Measurements from ENCODE around the gene SMARCA4. TPM values are rescaled to one million over a fixed set of nuclear protein-coding genes. Genes with fewer than 3 reads are reported as not detected.

SMARCA4 gene
- total RNA-seq, 1 donor from 2014 or later, result 95.6 TPM

- DNase-seq (no peak), ATAC-seq (no peak)
- intact Hi-C loops (cut with DNase I), result no loop called here
- Histone ChIP-seq H3K27me3 (no peaks in the 10 kb centered on the region), H3K27ac (no peak overlapping the region), H3K36me3 (peaks cover 26% of the 10 kb centered on the region), H3K4me1 (no peaks in the 10 kb centered on the region), H3K4me3 (no peak overlapping the region), H3K9me3 (no peaks in the 10 kb centered on the region)
- TF ChIP-seq CTCF (IDR thresholded peaks at IDR 0.05), result no peak
These were observed 102.6 kb downstream of the SMARCA4 start for GRCh38 chr19:11063434-11063833.

- H3K27ac ChIP-seq, result no peak overlapping the region
- intact Hi-C loops (cut with DNase I), result no loop called here
- peak; percentile 6 for ATAC-seq
These were observed 104.0 kb downstream of the SMARCA4 start for GRCh38 chr19:11064831-11065303.

GRCh38 chr19:11066326-11066725, 105.5 kb downstream of the SMARCA4 start:
- no peak for ATAC-seq
- no peak for TF ChIP-seq CTCF (IDR thresholded peaks at IDR 0.05)
- DNase-seq, result no peak
- no peak overlapping the region for H3K4me3 ChIP-seq
- peaks cover 10% of the 10 kb centered on the region for H3K36me3 ChIP-seq
- H3K9me3 ChIP-seq, result no peaks in the 10 kb centered on the region
- no peaks in the 10 kb centered on the region for H3K4me1 ChIP-seq
- no peak overlapping the region for H3K27ac ChIP-seq
- intact Hi-C loops (cut with DNase I), result no loop called here
- no peaks in the 10 kb centered on the region for H3K27me3 ChIP-seq

More at GRCh38 chr19:11064831-11065303, 104.0 kb downstream of the SMARCA4 start:
- peaks cover 19% of the 10 kb centered on the region for H3K36me3 ChIP-seq
- no peak for TF ChIP-seq CTCF (IDR thresholded peaks at IDR 0.05)
- no peaks in the 10 kb centered on the region for H3K27me3 ChIP-seq
- H3K9me3 ChIP-seq, result no peaks in the 10 kb centered on the region
- H3K4me1 ChIP-seq, result no peaks in the 10 kb centered on the region
- no peak for DNase-seq
- H3K4me3 ChIP-seq, result no peak overlapping the region

GRCh38 chr19:11067356-11068113, 106.7 kb downstream of the SMARCA4 start:
- no peak for TF ChIP-seq CTCF (IDR thresholded peaks at IDR 0.05)
- Histone ChIP-seq H3K36me3 (peaks cover under 1% of the 10 kb centered on the region), H3K27me3 (no peaks in the 10 kb centered on the region), H3K27ac (no peak overlapping the region), H3K9me3 (no peaks in the 10 kb centered on the region), H3K4me3 (no peak overlapping the region), H3K4me1 (no peaks in the 10 kb centered on the region)
- intact Hi-C loops (cut with DNase I), result no loop called here
- no peak for DNase-seq
- ATAC-seq, result no peak

- no peak overlapping the region for H3K4me3 ChIP-seq
- no peaks in the 10 kb centered on the region for H3K36me3 ChIP-seq
- DNase-seq (no peak), ATAC-seq (peak; percentile 37)
- no peak for TF ChIP-seq CTCF (IDR thresholded peaks at IDR 0.05)
- no peak overlapping the region for H3K27ac ChIP-seq
- no peaks in the 10 kb centered on the region for H3K4me1 ChIP-seq
- no peaks in the 10 kb centered on the region for H3K9me3 ChIP-seq
- H3K27me3 ChIP-seq, result no peaks in the 10 kb centered on the region
- intact Hi-C loops (cut with DNase I), result no loop called here
These were observed 108.7 kb downstream of the SMARCA4 start for GRCh38 chr19:11069561-11069960.
